ENCODE results near the gene SNX13. TPM values are rescaled to one million over a fixed set of nuclear protein-coding genes. Genes with fewer than 3 reads are reported as not detected.

The SNX13 gene
- total RNA-seq, 1 experiment from 2014 or later = 41.8 TPM

- no TSS peak for BruUV-seq (replicated peaks)
- ChIA-PET POLR2A (no interaction called here), CTCF (no interaction called here)
- Histone ChIP-seq H3K27me3 (replicated peaks; ENCODE audit: control insufficient read depth, insufficient read depth, low read length) (no peaks in the 10 kb centered on the region), H3K9me3 (no peaks in the 10 kb centered on the region), H3K4me1 (no peaks in the 10 kb centered on the region), H3K4me3 (ENCODE audit: low read depth, low read length) (no peak overlapping the region), H3K36me3 (ENCODE audit: control insufficient read depth, insufficient read depth, low read length) (no peaks in the 10 kb centered on the region)
- intact Hi-C loops (cut with micrococcal nuclease; ENCODE audit: unreplicated experiment) = no loop called here
- Mint-ChIP-seq H3K4me1 (ENCODE audit: low read depth, unreplicated experiment) (no peaks in the 10 kb centered on the region), H3K27ac (ENCODE audit: unreplicated experiment) (no peak overlapping the region), H3K4me3 (ENCODE audit: unreplicated experiment) (no peak overlapping the region), H3K36me3 (ENCODE audit: insufficient read depth, unreplicated experiment) (no peaks in the 10 kb centered on the region), H3K27me3 (ENCODE audit: insufficient read depth, unreplicated experiment) (peaks cover 3% of the 10 kb centered on the region), H3K9me3 (ENCODE audit: unreplicated experiment) (no peaks in the 10 kb centered on the region)
- TF ChIP-seq CTCF (IDR thresholded peaks at IDR 0.05; ENCODE audit: insufficient read depth in 1 of 2, low read depth in 1 of 2, low read length in 1 of 2, severe bottlenecking in 1 of 2, unreplicated experiment in 1 of 2) = no peak
- no peak for DNase-seq
Observed at GRCh38 chr7:17781491-17782215, 158.6 kb downstream of the SNX13 start.

GRCh38 chr7:17779381-17779780, 160.9 kb downstream of the SNX13 start:
- BruUV-seq (replicated peaks) = no TSS peak
- ChIA-PET CTCF (no interaction called here), POLR2A (no interaction called here)
- H3K4me1 ChIP-seq = no peaks in the 10 kb centered on the region
- intact Hi-C loops (cut with micrococcal nuclease; ENCODE audit: unreplicated experiment) = no loop called here
- H3K36me3 Mint-ChIP-seq (ENCODE audit: insufficient read depth, unreplicated experiment) = no peaks in the 10 kb centered on the region
- H3K4me1 Mint-ChIP-seq (ENCODE audit: low read depth, unreplicated experiment) = no peaks in the 10 kb centered on the region
- no peaks in the 10 kb centered on the region for H3K36me3 ChIP-seq (ENCODE audit: control insufficient read depth, insufficient read depth, low read length)
- no peaks in the 10 kb centered on the region for H3K9me3 ChIP-seq
- TF ChIP-seq CTCF (IDR thresholded peaks at IDR 0.05; ENCODE audit: insufficient read depth in 1 of 2, low read depth in 1 of 2, low read length in 1 of 2, severe bottlenecking in 1 of 2, unreplicated experiment in 1 of 2) = no peak
- no peak overlapping the region for H3K4me3 Mint-ChIP-seq (ENCODE audit: unreplicated experiment)
- no peak overlapping the region for H3K27ac Mint-ChIP-seq (ENCODE audit: unreplicated experiment)
- H3K9me3 Mint-ChIP-seq (ENCODE audit: unreplicated experiment) = no peaks in the 10 kb centered on the region
- peaks cover 3% of the 10 kb centered on the region for H3K27me3 Mint-ChIP-seq (ENCODE audit: insufficient read depth, unreplicated experiment)
- no peak for DNase-seq
- H3K4me3 ChIP-seq (ENCODE audit: low read depth, low read length) = no peak overlapping the region
- no peaks in the 10 kb centered on the region for H3K27me3 ChIP-seq (replicated peaks; ENCODE audit: control insufficient read depth, insufficient read depth, low read length)

- POLR2A ChIA-PET = no interaction called here
- Mint-ChIP-seq H3K4me3 (ENCODE audit: unreplicated experiment) (no peak overlapping the region), H3K4me1 (ENCODE audit: low read depth, unreplicated experiment) (no peaks in the 10 kb centered on the region), H3K27ac (ENCODE audit: unreplicated experiment) (no peak overlapping the region), H3K9me3 (ENCODE audit: unreplicated experiment) (no peaks in the 10 kb centered on the region), H3K27me3 (ENCODE audit: insufficient read depth, unreplicated experiment) (peaks cover 3% of the 10 kb centered on the region), H3K36me3 (ENCODE audit: insufficient read depth, unreplicated experiment) (no peaks in the 10 kb centered on the region)
- BruUV-seq (replicated peaks) = no TSS peak
- intact Hi-C loops (cut with micrococcal nuclease; ENCODE audit: unreplicated experiment) = loop anchor here (5.0 kb wide), 2 partner anchors 87 to 347 kb away; no protein-coding TSS in a partner anchor
- DNase-seq = no peak
- no peaks in the 10 kb centered on the region for H3K27me3 ChIP-seq (replicated peaks; ENCODE audit: control insufficient read depth, insufficient read depth, low read length)
- CTCF ChIA-PET = interaction anchor here (0.6 kb wide), 1 partner anchor 10 kb away, joined by 5 read pairs; no protein-coding TSS in a partner anchor
- no peak for TF ChIP-seq CTCF (IDR thresholded peaks at IDR 0.05; ENCODE audit: insufficient read depth in 1 of 2, low read depth in 1 of 2, low read length in 1 of 2, severe bottlenecking in 1 of 2, unreplicated experiment in 1 of 2)
- H3K36me3 ChIP-seq (ENCODE audit: control insufficient read depth, insufficient read depth, low read length) = no peaks in the 10 kb centered on the region
- H3K4me1 ChIP-seq = peaks cover 8% of the 10 kb centered on the region
- no peak overlapping the region for H3K4me3 ChIP-seq (ENCODE audit: low read depth, low read length)
- H3K9me3 ChIP-seq = no peaks in the 10 kb centered on the region
Observed at GRCh38 chr7:17774716-17775288, 165.5 kb downstream of the SNX13 start.

Data from Caco-2 (cell line).